SIG-M5 treated with dmso at 0.1 percent for 504 hours (cell line): ENCODE measurements around the gene DNAJB12.
A peak's percentile ranks its signal among the peaks of the same experiment; 100 is the strongest.
"Not testable (repeated sequence)": the region's sequence is repeated elsewhere in the genome, so short reads cannot be mapped to it uniquely, and the experiment has no call there.

Source experiments
- DNase-seq: peaks from one replicate; lab custom pipeline; 2025; ENCODE audit not compliant: unreplicated experiment; lab: John Stamatoyannopoulos, UW

Gene DNAJB12

GRCh38 chr10:72316748-72317435, 37.8 kb downstream of the DNAJB12 start:
- no peak for DNase-seq

DNA sequence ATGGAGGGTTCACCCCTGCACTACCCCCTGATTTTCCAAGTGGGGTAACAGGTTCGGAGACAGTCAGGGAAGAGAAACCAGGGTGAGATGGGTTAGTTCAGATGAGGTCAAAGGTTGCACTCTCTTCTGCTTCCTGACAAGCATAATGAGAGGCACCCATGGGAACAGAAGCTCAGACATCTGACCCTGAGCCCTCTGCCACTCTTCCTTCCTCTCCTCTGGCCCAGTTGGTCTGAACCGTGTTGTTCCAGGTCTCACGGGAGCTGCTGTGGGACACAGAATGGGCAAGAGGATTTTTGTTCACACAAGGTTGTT, 38.4 kb downstream of the DNAJB12 start:
- no peak for DNase-seq

DNA sequence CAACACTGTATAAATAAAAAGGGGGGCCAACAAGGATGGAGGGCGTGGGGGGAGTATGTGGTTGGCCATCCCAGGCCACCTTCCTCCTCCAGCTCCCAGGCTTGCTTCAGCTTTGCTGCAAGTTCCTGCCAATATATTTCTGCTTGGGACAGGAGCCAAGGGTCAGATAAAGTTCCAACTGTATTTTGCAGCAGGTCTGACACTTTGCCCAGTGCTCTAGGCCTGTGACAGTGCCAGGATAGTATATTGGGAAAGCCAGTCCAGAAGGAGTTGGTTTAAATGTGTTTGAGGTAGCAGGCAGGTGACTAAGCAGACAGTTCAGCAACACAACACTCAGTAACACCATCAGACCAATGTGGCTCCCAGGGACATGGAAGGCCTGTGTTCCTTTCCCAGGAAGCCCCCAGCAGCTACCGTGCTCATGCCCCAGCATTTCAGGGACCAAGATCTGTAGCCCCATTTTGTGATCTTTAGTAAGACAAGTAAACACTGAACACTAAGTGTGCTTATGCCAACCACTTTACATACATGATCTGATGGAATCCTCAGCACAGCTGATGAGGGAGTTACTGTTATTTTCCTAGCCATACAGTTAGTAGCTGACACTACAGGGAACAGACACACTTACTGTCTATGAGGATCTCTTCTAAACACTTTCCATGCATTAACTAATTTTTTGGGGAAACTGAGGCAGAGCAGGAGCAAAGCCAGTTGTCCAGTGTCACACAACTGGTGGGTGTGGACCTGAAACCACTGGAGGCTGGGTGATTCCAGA, 38.9 kb downstream of the DNAJB12 start:
- DNase-seq, result no peak

DNA sequence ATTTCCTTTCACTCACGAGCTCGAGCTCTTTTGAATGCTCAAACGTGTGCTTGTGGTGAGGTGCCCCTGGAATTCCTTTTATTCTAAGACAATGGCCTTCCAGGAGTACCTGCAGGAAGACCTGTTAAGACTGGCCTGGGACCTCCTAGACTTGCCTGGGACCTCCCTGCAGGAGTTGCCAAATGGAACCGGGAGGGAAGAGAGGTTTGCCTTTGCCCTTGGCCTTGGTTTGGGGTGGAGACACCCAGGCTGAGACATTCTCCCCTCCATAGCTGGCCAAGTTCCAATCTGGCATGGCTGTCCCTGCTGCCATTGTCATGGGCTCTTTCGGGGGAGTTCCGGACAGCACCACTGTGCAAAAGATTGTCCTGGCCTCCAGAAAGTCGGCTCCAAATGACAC, 39.7 kb downstream of the DNAJB12 start:
- no peak for DNase-seq

- DNase-seq, result no peak
Observed at GRCh38 chr10:72314263-72314662, 40.5 kb downstream of the DNAJB12 start.

DNA sequence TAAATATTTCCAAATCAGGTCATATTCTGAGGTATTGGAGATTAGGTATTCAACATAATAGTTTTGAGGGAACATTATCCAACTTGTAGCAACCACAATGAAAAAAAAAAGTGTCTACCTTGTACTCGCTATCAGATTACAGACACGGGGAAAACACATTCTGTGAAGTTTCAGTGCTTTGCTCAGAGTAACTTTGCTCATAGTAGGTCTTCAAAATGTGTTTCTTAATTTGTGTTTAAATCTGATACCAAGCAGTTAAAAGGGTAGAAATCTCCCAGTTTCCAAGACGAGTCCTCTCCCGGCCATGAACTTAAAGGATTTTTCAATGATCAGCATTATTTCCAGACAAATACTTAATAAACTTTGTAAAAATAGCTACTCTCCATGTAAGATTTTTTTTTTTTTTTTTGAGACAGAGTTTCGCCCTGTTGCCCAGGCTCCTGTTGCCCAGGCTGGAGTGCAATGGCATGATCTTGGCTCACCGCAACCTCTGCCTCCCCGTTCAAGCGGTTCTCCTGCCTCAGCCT, 41.8 kb downstream of the DNAJB12 start:
- no peak for DNase-seq

- DNase-seq, result no peak
Observed at GRCh38 chr10:72311667-72312066, 43.1 kb downstream of the DNAJB12 start.

- no peak for DNase-seq
Observed at GRCh38 chr10:72310636-72311035, 44.1 kb downstream of the DNAJB12 start.

DNA sequence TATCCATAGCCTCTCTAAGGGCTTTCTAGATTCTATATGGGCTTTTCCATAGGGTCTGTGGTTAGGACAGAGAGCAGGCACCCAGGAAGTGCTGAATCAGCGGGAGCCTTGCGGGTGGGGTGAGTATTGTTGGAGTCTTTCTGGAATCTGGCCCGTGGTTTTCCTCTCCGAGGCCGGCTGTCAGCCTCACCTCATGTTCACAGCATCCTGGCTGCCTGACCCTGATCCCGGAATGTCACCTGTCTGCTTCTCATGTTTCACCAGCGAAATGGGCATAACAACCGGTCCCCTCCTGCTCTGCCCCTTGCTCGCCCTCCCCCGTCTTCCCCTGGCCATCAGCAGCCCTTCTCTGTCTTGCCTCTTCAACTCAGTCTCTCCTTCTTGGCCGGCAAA, 44.5 kb downstream of the DNAJB12 start:
- no peak for DNase-seq

DNA sequence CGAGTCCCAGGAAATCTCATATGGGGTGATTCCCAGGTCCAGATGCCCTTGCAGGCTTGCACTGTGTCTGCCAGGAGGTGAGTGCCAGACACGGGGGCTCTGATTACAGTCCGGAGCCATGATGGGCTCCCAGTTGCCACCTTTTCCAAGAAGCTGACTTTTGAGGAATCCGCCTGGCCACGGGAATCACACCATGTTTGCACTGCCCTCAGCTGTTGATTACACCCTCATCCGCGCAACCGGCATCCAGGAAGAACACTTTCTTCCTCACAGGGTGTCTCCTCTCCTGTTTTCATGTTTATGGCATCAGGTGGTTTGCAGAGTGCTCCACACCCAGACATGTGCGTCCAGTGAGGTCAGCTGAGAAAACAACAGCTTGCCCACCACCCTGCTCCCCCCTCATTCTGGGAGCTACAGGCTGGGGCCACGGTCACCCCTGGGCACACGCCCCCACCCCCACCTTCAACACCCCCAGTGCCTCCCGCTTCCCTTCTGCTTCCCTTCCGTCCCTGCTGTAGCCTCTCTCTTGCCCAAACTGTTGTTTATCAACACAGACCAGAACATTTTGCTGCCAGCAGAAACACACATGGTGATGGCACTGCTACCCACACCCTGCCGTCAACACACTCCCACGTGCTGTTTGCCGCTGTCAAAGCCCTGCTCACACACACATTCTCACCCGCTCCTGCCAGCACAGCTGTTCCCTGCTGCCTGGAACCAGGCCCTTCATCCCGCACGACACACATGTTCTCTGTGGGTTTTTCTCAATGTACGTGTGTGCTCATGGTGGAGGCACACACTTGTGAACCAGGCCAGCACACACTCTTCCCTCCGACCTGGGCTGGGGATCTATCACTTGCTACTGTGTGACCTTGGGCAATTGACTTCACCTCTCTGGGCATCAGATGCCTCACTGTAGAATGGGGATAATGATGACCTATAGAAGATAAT, 45.2 kb downstream of the DNAJB12 start:
- no peak for DNase-seq

GRCh38 chr10:72308320-72308987, 46.3 kb downstream of the DNAJB12 start:
- DNase-seq, result no peak

DNA sequence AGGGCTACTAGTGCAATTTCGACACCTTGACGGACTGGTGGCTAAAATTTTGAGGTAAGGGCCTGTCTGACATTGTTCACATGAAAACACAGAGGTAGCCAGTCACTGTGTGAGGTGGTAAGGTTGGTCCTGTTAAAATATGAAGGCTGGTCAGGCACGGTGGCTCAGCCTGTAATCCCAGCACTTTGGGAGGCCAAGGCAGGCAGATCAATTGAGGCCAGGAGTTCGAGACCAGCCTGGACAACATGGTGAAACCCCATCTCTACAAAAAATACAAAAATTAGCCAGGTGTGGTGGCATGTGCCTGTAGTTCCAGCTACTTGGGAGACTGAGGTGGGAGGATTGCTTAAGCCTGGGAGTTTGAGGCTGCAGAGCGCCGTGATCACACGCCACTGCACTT, 47.0 kb downstream of the DNAJB12 start:
- not testable (repeated sequence) for DNase-seq

GRCh38 chr10:72306215-72306760, 48.4 kb downstream of the DNAJB12 start:
- no peak for DNase-seq

- DNase-seq, result no peak
Observed at GRCh38 chr10:72303424-72304128, 51.1 kb downstream of the DNAJB12 start.

DNA sequence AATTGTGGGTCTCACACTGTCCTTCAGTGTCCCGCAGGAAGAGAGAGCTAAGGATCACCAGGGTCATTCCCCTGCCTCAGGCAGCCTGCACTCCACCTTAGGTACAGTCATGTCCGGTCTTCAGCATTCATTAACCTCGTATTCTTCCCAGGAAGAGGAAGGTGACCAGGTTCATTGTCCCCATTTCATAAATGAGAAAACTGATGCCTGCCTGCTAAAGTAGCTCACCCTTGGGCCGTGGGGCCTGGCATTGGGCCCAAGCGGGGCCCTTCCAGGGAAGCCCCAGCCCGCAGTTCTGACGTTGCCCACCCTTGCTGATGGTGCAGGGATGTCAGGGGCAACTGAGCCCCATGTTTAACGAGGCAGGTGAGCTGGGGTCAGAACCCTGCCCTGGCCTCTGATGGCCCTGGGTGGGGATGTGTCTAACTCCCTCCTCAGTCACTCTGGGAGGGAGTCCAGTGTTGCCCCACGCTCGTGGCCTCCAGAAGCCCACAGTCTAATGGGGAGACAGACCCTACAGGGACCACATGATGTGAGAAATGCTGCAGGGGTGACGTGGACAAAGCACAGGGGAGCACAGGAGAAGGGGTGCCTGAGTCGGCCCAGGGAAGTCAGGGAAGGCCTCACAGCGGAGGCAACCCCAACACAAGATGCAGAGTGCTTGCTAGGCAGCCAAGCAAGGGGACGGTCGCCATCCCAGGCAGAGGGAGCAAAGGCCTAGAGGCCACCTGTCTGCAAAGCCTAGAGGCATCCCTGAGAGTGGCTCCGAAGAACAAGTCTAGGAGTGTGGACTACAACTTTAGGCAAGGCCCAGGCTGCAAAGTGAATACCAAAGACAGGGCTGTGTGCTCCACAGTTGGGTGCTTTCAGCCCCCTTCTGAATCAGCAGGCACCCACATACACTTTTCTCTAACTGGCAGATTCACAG, 55.9 kb downstream of the DNAJB12 start:
- DNase-seq, result no peak

GRCh38 chr10:72297805-72298591, 56.7 kb downstream of the DNAJB12 start:
- peak; percentile 95 for DNase-seq

- peak; percentile 96 for DNase-seq
Observed at GRCh38 chr10:72297281-72297804, 57.4 kb downstream of the DNAJB12 start.

DNA sequence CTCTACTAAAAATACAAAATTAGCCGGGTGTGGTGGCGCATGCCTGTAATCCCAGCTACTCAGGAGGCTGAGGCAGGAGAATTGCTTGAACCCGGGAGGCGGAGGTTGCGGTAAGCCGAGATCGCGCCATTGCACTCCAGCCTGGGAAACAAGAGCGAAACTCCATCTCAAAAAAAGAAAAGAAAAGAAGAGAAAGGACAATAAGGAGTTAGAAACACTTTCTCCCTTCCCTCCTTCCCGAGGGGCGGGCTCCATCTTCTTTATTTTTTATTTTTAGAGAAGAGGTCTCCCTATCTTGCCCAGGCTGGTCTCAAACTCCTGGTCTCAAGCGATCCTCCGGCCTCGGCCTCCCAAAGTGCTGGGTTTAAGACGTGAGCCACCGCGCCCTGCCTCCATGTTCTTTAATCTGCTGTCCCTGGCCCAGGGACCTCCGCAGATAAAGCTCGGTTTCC, 57.9 kb downstream of the DNAJB12 start:
- not testable (repeated sequence) for DNase-seq
